Type B pancreatic cell (in vitro differentiated cells): ENCODE results near the gene NELL1. TPM values are rescaled to one million over a fixed set of nuclear protein-coding genes. Genes with fewer than 3 reads are reported as not detected.

Experiments used
- DNase-seq: peaks from one replicate; pipeline ENCODE4 v3.0.0; 2021; ENCODE audit warnings: mixed read lengths; ENCODE audit not compliant: unreplicated experiment; ENCODE audit errors: extremely low spot score
- H3K27ac Mint-ChIP-seq: 2 replicates; pipeline ENCODE4 v1.8.0; 2021; ENCODE audit warnings: mild to moderate bottlenecking, mixed read lengths
- H3K27me3 Mint-ChIP-seq: 2 replicates; pipeline ENCODE4 v1.8.0; 2021; ENCODE audit warnings: mixed read lengths
- H3K36me3 Mint-ChIP-seq: 2 replicates; pipeline ENCODE4 v1.8.0; 2021; ENCODE audit warnings: mixed read lengths
- H3K4me1 Mint-ChIP-seq: one replicate; pipeline ENCODE4 v1.8.0; 2021; ENCODE audit warnings: mixed read lengths; ENCODE audit not compliant: unreplicated experiment
- H3K4me3 Mint-ChIP-seq: 2 replicates; pipeline ENCODE4 v1.8.0; 2021; ENCODE audit warnings: mild to moderate bottlenecking, mixed read lengths
- H3K9me3 Mint-ChIP-seq: 2 replicates; pipeline ENCODE4 v1.8.0; 2021; ENCODE audit warnings: mixed read lengths
- CTCF ChIP-seq: fragments of 200-600 bp; sonication (generic); conservative IDR thresholded peaks from 2 replicates; pipeline ENCODE4 v1.5.0; 2021; ENCODE audit warnings: antibody characterized with exemption, mild to moderate bottlenecking
- total RNA-seq: library from RNA; stranded (reverse); gene quantifications from 2 replicates; pipeline ENCODE4 v1.2.1, GENCODE V29; 2021; ENCODE audit warnings: low replicate concordance

NELL1 gene
- total RNA-seq, 1 donor from 2014 or later = 16.9 TPM

DNA sequence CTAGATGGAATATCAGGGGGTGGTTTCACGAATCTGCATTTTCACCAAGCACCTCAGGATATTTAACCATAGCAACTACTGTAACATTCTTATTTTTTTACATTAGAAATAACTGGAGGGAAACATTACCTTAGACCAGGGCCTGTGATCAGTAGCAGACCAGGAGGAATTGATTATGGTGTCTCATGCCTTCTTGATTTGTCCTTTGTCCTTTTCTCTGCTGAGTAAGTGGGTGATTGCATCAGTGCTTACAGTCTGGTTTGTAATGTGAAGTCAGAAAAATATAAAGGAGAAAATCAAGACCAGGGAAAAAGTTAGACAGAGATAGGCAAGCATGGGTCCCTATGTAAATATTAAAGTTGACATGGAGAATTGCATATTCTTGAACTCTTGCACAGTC, 703.3 kb downstream of the NELL1 start:
- TF ChIP-seq CTCF = no peak
- Mint-ChIP-seq H3K9me3 (no peaks in the 10 kb centered on the region), H3K27ac (no peak overlapping the region), H3K4me1 (no peaks in the 10 kb centered on the region), H3K4me3 (no peak overlapping the region), H3K27me3 (no peaks in the 10 kb centered on the region), H3K36me3 (no peaks in the 10 kb centered on the region)
- DNase-seq = no peak

DNA sequence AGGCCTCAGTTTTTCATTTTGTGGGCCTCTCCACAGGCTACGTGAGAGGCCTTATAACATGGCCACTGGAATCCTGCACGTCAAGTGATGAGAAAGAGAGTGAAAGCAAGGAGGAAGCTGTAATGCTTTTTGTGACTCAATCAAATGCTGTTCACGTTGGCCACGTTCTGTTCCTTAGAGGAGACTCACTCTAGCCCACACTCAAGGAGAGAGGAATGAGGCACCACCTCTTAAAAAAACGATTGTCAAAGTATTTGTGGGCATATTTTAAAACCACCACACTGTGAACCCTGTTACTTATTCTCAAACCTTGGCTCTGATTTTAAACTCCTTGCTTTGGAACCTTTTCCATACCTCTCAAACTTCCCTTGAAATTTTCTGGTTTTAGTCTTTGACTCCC, 705.0 kb downstream of the NELL1 start:
- H3K4me1 Mint-ChIP-seq = no peaks in the 10 kb centered on the region
- H3K27ac Mint-ChIP-seq = no peak overlapping the region
- H3K27me3 Mint-ChIP-seq = no peaks in the 10 kb centered on the region
- no peaks in the 10 kb centered on the region for H3K36me3 Mint-ChIP-seq
- no peak overlapping the region for H3K4me3 Mint-ChIP-seq
- TF ChIP-seq CTCF = no peak
- DNase-seq = no peak
- H3K9me3 Mint-ChIP-seq = no peaks in the 10 kb centered on the region

- no peak overlapping the region for H3K4me3 Mint-ChIP-seq
- H3K4me1 Mint-ChIP-seq = no peaks in the 10 kb centered on the region
- H3K36me3 Mint-ChIP-seq = no peaks in the 10 kb centered on the region
- H3K9me3 Mint-ChIP-seq = no peaks in the 10 kb centered on the region
- no peaks in the 10 kb centered on the region for H3K27me3 Mint-ChIP-seq
- TF ChIP-seq CTCF = no peak
- H3K27ac Mint-ChIP-seq = no peak overlapping the region
- DNase-seq = no peak
Observed at GRCh38 chr11:21385669-21386440, 716.5 kb downstream of the NELL1 start.

GRCh38 chr11:21390430-21390829, 721.0 kb downstream of the NELL1 start:
- Mint-ChIP-seq H3K27ac (no peak overlapping the region), H3K4me3 (no peak overlapping the region), H3K9me3 (no peaks in the 10 kb centered on the region), H3K4me1 (no peaks in the 10 kb centered on the region), H3K27me3 (no peaks in the 10 kb centered on the region), H3K36me3 (no peaks in the 10 kb centered on the region)
- TF ChIP-seq CTCF = no peak
- DNase-seq = no peak

DNA sequence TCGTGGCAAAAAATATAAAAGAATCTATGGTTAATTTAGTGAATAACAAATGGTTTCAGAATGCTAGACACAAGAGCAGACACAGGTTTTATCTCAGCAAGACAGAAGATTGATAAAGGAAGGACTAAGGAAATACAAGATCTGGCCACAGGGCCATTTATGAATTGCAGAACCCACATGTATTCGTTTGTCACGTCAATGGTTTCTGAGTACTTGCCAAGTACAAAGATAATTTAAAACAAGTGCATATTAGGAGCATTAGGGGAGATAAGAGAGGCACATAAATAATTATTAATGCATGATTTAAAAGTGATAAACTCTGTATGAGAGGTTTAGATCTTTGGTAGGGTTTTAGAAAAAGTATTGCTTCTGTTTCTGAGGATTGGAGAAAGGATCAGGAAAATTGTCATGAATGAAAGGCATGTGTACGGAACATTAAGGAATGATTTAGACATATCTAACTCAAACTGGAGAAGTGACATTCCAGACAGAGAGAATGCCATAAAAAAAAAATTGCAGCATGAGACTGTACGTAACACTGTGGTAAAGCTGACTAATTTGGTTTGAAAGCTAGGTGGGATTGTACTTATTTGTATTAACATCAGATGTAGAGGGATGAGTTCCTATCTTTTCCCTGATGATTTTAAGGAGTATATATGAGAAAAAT, 727.1 kb downstream of the NELL1 start:
- Mint-ChIP-seq H3K4me3 (no peak overlapping the region), H3K27ac (no peak overlapping the region), H3K4me1 (no peaks in the 10 kb centered on the region)

More for the DNA sequence above, 727.1 kb downstream of the NELL1 start:
- Mint-ChIP-seq H3K36me3 (no peaks in the 10 kb centered on the region), H3K9me3 (no peaks in the 10 kb centered on the region), H3K27me3 (no peaks in the 10 kb centered on the region)
- no peak for DNase-seq
- no peak for TF ChIP-seq CTCF
